SKM-1 (cell line): ENCODE results near the gene GSE1.
A peak's percentile ranks its signal among the peaks of the same experiment; 100 is the strongest.

Experiments
- DNase-seq: peaks from one replicate; lab custom pipeline; 2025; ENCODE audit not compliant: unreplicated experiment; lab: John Stamatoyannopoulos, UW

GSE1 gene

GRCh38 chr16:85658504-85659326, 45.6 kb downstream of the GSE1 start:
- DNase-seq: no peak

DNA sequence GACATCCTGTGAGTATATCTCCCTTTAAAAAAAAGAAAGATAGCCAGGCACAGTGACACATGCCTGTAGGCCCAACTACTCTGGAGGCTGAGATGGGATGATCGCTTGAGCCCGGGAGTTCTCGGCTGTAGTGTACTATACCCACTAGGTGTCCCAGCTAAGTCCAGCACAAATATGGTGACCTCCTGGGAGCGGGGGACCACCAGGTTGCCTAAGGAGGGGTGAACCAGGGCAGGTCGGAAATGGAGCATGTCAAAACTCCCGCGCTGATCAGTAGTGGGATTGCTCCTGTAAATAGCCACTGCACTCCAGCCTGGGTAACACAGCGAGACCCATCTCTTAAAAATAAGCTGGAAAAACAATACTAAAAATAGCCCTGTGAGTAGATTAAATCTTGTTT, 46.2 kb downstream of the GSE1 start:
- DNase-seq: no peak

GRCh38 chr16:85659805-85660511, 46.8 kb downstream of the GSE1 start:
- DNase-seq: peak; percentile 23

DNA sequence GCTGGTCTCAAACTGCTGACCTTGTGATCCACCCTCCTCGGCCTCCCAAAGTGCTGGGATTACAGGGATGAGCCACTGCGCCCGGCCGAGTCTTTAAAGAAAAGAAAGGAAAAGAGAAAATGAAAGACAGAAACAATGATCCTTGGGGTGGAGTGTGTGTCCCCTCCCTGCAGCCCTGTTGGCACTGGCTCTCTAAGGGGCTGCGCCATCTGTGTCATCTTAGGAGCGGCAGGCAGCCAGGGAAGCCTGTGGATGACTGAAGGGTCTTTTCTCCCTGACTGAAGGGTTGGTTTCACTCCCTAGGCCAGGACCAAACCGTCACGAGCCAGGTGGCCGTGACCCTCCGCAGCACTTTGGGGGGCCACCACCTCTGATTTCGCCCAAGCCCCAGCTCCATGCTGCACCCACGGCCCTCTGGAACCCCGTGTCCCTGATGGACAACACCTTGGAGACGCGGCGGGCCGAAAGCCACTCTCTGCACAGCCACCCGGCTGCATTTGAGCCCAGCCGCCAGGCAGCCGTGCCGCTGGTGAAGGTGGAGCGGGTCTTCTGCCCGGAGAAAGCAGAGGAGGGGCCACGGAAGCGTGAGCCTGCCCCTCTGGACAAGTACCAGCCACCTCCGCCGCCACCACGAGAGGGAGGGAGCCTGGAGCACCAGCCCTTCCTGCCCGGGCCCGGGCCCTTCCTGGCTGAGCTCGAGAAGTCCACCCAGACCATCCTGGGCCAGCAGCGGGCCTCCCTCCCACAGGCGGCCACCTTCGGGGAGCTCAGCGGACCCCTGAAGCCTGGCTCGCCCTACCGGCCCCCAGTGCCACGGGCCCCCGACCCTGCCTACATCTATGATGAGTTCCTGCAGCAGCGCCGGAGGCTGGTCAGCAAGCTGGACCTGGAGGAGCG, 48.0 kb downstream of the GSE1 start:
- DNase-seq: no peak

DNA sequence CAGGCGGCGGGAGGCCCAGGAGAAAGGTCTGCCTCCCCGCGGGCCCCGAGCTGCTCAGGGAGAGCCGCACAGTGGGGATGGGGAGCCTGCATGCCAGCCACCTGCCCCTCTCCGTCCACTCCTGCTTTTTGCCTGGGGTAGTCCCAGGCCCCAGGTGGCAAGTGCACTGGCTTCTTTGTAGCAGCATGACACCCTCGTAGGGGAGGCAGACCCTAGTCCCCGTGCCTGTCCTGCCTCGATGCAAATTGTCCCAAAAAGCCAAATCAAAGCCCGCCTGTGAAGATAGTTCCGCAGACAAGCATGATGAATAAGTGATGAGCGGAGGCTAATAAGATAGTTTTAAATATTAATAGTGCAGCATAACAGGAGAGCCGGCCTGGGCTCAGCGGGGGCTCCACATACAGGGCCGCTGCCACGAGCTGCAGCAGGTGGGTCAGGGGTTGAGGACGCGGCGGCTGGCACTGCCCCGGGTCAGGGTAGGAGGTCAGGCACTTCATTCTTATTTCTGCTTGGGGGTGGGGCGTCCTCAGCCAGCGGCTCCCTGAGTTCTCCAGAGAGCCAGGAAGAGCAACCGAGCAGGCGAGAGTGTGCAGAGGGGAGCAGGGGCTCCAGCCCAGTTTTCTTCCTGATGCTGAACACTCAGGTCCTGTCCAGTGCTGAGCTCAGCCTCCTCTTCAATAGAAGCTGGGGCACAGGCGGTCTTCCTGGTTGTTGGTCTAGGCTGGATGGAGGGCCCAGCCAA, 48.8 kb downstream of the GSE1 start:
- DNase-seq: no peak

GRCh38 chr16:85662482-85662812, 49.3 kb downstream of the GSE1 start:
- no peak for DNase-seq

GRCh38 chr16:85662976-85663830, 50.1 kb downstream of the GSE1 start:
- DNase-seq: no peak

DNA sequence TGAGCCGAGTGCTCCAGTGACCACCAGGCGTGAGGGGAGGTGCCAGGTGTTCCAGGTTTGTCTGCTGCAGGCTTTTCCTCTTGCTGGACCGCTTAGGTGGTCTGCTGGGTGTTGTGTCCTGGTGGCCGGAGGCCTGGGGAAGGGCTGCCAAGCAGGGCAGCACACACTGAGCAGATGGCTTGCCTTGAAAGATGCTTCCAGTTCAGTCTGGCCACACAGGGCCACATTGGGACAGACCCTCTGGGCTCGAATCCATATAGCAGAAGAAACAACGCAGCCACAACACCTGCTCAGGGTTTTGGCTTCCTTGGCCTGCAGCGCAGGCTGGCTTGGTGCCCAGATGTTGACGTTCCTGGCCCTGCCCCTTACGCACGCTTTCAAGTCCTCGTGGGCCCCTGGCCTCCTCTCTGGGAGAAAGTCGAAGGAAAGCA, 50.8 kb downstream of the GSE1 start:
- DNase-seq: no peak

- no peak for DNase-seq
Measured at GRCh38 chr16:85664580-85665372, 51.7 kb downstream of the GSE1 start.

- no peak for DNase-seq
Measured at GRCh38 chr16:85665373-85665740, 52.2 kb downstream of the GSE1 start.

DNA sequence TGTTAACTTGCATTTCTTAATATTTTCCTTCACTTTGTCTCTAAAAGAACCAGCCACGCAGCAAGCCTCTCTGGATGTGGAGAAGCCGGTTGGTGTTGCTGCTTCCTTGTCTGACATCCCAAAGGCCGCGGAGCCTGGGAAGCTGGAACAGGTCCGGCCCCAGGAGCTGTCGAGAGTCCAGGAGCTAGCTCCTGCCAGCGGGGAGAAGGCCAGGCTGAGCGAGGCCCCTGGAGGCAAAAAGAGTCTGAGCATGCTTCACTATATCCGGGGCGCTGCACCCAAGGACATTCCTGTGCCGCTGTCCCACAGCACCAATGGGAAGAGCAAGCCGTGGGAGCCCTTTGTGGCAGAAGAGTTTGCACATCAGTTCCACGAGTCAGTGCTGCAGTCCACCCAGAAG, 52.8 kb downstream of the GSE1 start:
- no peak for DNase-seq

DNA sequence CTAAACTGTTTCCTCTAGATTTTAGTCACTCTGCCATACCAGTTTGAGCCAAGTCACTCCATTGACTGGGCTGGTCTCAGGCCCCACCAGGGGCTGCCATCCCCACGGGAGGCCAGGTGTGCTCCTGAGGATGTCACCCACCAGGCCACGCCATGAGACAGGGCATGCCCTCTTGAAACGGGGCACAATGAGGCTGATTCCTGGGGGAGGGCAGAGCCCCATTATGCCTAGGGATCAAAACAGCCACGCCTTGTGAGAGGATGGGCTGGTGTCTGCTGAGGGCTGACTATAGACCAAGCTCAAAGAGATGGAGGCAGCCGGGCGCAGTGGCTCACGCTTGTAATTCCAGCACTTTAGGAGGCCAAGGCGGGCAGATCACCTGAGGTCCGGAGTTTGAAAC, 54.1 kb downstream of the GSE1 start:
- no peak for DNase-seq

GRCh38 chr16:85667841-85668413, 54.8 kb downstream of the GSE1 start:
- DNase-seq: no peak

DNA sequence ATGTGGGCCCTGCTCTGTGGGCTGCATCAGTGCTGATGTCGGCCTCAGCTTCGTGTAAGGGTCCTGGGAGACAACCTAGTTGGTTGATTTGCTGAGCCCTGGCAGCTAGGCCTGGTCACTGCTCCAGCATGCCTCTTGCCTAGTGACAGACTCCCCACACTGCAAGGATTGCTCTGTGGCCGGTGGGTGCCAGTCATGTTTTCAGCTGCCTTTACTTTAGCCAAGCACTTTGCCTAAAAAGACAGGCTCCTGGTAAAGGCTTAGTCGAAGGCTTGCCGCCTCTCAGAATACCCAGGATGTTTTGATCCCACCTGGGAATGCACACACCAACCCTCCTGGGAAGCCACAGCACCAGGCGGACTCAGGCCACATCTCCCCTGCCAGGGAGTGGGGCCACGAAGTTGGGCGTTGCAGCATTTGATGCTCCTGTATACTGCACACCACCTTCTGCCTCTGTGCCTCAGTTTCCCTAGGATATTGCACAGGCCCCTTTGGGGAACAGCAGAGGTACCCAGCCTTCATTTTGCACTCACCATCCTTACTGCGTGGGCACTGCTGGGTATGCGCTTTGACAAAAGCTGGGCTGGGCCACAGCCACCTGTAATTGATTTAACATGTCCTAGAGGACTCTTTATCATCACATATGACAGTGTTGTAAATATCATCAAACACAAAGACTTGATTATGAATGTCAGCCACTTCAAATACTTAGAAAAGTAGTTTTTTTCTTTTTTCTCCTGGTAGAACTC, 55.7 kb downstream of the GSE1 start:
- DNase-seq: no peak

- no peak for DNase-seq
Measured at GRCh38 chr16:85670840-85671239, 57.7 kb downstream of the GSE1 start.

- DNase-seq: no peak
Measured at GRCh38 chr16:85673529-85674417, 60.7 kb downstream of the GSE1 start.

DNA sequence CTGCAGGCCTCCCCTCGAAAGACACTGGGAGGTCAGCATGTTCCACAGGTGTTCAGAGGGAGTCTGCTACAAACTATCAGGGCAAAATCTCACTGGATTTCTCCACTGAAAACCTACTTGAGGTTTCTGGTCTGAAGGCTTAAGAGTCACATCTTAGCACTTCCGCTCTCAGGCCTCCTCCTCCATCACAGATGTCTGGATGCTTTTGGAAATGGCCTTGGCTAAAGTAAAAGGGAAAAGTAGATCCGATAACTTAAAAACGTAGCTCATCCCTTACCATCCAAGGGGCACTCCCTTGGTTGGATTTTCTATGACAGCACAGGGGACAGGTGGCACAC, 61.3 kb downstream of the GSE1 start:
- no peak for DNase-seq
